GM18870 (cell line): ENCODE results near the gene IFT122.

Experiments
- ATAC-seq: cut with Tn5 transposase; IDR thresholded peaks from one replicate; pipeline ENCODE4 v1.9.1; 2021; ENCODE audit warnings: moderate library complexity; ENCODE audit not compliant: unreplicated experiment

The IFT122 gene

DNA sequence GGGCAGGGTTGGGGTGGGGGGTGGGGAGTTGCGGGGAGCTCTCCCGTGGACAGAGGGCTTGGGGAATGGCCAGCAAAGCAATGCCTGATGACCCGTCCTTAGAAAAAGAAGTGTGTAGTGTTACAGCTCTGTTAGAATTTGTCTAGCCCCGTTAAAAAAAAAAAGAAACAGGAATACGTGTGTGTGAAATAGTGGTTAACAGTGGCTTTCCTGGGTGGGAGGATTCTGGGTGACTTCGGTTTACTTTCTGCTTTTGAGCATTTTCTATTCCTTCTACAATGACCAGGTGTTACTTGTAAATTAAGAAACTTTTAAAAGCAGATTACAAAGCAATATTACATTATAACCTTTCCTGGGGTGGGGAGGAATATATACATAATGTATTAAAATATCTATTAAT, 127.9 kb downstream of the IFT122 start:
- ATAC-seq = no peak

- no peak for ATAC-seq
Observed at GRCh38 chr3:129569856-129570255, 129.8 kb downstream of the IFT122 start.
